Measurements from ENCODE around the gene FCHSD2.

FCHSD2 gene

DNA sequence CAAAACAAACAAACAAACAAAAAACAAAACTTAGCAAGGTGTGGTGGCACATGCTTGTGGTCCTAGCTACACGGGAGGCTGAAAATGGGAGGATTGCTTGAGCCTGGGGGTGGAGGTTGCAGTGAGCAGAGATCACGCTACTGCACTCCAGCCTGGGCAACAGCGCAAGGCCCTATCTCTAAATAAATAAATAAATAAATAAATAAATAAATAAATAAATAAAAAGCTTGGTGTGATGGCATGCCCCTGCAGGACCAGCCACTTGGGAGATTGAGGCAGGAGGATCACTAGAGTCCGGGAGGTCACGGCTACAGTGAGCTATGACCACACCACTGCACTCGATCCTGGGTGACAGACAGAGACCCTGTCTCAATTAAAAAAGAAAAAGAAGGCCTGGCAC is 339.3 kb downstream of the FCHSD2 start:
- H3K4me3 ChIP-seq (ENCODE audit: low read depth, low read length) = no peak overlapping the region
- H3K4me1 ChIP-seq (ENCODE audit: control insufficient read depth, insufficient read depth, low read length) = no peaks in the 10 kb centered on the region
- no peaks in the 10 kb centered on the region for H3K9me3 ChIP-seq (ENCODE audit: control insufficient read depth, insufficient read depth, low read depth, low read length)
- H3K36me3 ChIP-seq (ENCODE audit: control insufficient read depth in 2 of 2, insufficient read depth in 1 of 2, low read length in 2 of 2) = no peaks in the 10 kb centered on the region; a peak in 1 of 3 replicates
- ChIA-PET POLR2A (interaction anchor here (1.2 kb wide), 1 partner anchor 9 kb away, joined by 4 read pairs; the partner anchor contains the start of gene STARD10), CTCF (interaction anchor here (1.3 to 1.7 kb wide), 2 partner anchors 9 to 10 kb away, joined by 4 to 5 read pairs; partner anchors contain the start of gene STARD10)
- no peak overlapping the region for H3K27ac ChIP-seq (ENCODE audit: extremely low read depth, low read depth, low read length)
- no peak for TF ChIP-seq GLIS2 (tag by site-specific recombination; IDR thresholded peaks at IDR 0.05)
- TF ChIP-seq ZIC2 (tag by site-specific recombination; IDR thresholded peaks at IDR 0.05) = no peak
- no peak for TF ChIP-seq ZNF529 (tag by site-specific recombination; IDR thresholded peaks at IDR 0.05; ENCODE audit: insufficient replicate concordance)
- TF ChIP-seq, protein P1, sequence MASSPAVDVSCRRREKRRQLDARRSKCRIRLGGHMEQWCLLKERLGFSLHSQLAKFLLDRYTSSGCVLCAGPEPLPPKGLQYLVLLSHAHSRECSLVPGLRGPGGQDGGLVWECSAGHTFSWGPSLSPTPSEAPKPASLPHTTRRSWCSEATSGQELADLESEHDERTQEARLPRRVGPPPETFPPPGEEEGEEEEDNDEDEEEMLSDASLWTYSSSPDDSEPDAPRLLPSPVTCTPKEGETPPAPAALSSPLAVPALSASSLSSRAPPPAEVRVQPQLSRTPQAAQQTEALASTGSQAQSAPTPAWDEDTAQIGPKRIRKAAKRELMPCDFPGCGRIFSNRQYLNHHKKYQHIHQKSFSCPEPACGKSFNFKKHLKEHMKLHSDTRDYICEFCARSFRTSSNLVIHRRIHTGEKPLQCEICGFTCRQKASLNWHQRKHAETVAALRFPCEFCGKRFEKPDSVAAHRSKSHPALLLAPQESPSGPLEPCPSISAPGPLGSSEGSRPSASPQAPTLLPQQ (tag by site-specific recombination; IDR thresholded peaks at IDR 0.05) = no peak
- TF ChIP-seq ZNF561 (tag by site-specific recombination; IDR thresholded peaks at IDR 0.05; ENCODE audit: borderline replicate concordance) = no peak
- TF ChIP-seq, protein P2, sequence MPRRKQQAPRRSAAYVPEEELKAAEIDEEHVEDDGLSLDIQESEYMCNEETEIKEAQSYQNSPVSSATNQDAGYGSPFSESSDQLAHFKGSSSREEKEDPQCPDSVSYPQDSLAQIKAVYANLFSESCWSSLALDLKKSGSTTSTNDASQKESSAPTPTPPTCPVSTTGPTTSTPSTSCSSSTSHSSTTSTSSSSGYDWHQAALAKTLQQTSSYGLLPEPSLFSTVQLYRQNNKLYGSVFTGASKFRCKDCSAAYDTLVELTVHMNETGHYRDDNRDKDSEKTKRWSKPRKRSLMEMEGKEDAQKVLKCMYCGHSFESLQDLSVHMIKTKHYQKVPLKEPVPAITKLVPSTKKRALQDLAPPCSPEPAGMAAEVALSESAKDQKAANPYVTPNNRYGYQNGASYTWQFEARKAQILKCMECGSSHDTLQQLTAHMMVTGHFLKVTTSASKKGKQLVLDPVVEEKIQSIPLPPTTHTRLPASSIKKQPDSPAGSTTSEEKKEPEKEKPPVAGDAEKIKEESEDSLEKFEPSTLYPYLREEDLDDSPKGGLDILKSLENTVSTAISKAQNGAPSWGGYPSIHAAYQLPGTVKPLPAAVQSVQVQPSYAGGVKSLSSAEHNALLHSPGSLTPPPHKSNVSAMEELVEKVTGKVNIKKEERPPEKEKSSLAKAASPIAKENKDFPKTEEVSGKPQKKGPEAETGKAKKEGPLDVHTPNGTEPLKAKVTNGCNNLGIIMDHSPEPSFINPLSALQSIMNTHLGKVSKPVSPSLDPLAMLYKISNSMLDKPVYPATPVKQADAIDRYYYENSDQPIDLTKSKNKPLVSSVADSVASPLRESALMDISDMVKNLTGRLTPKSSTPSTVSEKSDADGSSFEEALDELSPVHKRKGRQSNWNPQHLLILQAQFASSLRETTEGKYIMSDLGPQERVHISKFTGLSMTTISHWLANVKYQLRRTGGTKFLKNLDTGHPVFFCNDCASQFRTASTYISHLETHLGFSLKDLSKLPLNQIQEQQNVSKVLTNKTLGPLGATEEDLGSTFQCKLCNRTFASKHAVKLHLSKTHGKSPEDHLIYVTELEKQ (tag by site-specific recombination; IDR thresholded peaks at IDR 0.05; ENCODE audit: borderline replicate concordance) = no peak
- no peak for TF ChIP-seq ZNF311 (tag by site-specific recombination; IDR thresholded peaks at IDR 0.05; ENCODE audit: borderline replicate concordance)
- no peak for TF ChIP-seq ZNF501 (tag by site-specific recombination; IDR thresholded peaks at IDR 0.05)
- peak; percentile 75; the same call in 1 of the 2 replicates for TF ChIP-seq ZNF394 (tag by site-specific recombination; IDR thresholded peaks at IDR 0.05; ENCODE audit: borderline replicate concordance)
- TF ChIP-seq, protein P3, sequence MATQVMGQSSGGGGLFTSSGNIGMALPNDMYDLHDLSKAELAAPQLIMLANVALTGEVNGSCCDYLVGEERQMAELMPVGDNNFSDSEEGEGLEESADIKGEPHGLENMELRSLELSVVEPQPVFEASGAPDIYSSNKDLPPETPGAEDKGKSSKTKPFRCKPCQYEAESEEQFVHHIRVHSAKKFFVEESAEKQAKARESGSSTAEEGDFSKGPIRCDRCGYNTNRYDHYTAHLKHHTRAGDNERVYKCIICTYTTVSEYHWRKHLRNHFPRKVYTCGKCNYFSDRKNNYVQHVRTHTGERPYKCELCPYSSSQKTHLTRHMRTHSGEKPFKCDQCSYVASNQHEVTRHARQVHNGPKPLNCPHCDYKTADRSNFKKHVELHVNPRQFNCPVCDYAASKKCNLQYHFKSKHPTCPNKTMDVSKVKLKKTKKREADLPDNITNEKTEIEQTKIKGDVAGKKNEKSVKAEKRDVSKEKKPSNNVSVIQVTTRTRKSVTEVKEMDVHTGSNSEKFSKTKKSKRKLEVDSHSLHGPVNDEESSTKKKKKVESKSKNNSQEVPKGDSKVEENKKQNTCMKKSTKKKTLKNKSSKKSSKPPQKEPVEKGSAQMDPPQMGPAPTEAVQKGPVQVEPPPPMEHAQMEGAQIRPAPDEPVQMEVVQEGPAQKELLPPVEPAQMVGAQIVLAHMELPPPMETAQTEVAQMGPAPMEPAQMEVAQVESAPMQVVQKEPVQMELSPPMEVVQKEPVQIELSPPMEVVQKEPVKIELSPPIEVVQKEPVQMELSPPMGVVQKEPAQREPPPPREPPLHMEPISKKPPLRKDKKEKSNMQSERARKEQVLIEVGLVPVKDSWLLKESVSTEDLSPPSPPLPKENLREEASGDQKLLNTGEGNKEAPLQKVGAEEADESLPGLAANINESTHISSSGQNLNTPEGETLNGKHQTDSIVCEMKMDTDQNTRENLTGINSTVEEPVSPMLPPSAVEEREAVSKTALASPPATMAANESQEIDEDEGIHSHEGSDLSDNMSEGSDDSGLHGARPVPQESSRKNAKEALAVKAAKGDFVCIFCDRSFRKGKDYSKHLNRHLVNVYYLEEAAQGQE (tag by site-specific recombination; IDR thresholded peaks at IDR 0.05) = 0 out of 2 replicates have a peak, but pooled peaks have one; percentile 19
- peak; percentile 56 for TF ChIP-seq ZNF426 (tag by site-specific recombination; IDR thresholded peaks at IDR 0.05)
- TF ChIP-seq ZNF433 (tag by site-specific recombination; IDR thresholded peaks at IDR 0.05; ENCODE audit: low read depth) = 0 out of 2 replicates have a peak, but pooled peaks have one; percentile 5
- TF ChIP-seq ZNF707 (tag by site-specific recombination; IDR thresholded peaks at IDR 0.05) = no peak
- TF ChIP-seq, protein P4, sequence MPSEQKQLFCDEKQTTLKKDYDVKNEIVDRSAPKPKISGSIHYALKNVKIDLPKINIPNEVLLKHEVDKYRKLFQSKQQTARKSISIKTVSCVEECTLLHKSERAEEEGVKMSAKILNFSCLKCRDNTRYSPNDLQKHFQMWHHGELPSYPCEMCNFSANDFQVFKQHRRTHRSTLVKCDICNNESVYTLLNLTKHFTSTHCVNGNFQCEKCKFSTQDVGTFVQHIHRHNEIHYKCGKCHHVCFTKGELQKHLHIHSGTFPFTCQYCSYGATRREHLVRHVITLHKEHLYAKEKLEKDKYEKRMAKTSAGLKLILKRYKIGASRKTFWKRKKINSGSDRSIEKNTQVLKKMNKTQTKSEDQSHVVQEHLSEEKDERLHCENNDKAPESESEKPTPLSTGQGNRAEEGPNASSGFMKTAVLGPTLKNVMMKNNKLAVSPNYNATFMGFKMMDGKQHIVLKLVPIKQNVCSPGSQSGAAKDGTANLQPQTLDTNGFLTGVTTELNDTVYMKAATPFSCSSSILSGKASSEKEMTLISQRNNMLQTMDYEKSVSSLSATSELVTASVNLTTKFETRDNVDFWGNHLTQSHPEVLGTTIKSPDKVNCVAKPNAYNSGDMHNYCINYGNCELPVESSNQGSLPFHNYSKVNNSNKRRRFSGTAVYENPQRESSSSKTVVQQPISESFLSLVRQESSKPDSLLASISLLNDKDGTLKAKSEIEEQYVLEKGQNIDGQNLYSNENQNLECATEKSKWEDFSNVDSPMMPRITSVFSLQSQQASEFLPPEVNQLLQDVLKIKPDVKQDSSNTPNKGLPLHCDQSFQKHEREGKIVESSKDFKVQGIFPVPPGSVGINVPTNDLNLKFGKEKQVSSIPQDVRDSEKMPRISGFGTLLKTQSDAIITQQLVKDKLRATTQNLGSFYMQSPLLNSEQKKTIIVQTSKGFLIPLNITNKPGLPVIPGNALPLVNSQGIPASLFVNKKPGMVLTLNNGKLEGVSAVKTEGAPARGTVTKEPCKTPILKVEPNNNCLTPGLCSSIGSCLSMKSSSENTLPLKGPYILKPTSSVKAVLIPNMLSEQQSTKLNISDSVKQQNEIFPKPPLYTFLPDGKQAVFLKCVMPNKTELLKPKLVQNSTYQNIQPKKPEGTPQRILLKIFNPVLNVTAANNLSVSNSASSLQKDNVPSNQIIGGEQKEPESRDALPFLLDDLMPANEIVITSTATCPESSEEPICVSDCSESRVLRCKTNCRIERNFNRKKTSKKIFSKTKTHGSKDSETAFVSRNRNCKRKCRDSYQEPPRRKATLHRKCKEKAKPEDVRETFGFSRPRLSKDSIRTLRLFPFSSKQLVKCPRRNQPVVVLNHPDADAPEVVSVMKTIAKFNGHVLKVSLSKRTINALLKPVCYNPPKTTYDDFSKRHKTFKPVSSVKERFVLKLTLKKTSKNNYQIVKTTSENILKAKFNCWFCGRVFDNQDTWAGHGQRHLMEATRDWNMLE (tag by site-specific recombination; conservative IDR thresholded peaks at IDR 0.05; ENCODE audit: low read depth) = peak; percentile 73
- TF ChIP-seq, protein P5, sequence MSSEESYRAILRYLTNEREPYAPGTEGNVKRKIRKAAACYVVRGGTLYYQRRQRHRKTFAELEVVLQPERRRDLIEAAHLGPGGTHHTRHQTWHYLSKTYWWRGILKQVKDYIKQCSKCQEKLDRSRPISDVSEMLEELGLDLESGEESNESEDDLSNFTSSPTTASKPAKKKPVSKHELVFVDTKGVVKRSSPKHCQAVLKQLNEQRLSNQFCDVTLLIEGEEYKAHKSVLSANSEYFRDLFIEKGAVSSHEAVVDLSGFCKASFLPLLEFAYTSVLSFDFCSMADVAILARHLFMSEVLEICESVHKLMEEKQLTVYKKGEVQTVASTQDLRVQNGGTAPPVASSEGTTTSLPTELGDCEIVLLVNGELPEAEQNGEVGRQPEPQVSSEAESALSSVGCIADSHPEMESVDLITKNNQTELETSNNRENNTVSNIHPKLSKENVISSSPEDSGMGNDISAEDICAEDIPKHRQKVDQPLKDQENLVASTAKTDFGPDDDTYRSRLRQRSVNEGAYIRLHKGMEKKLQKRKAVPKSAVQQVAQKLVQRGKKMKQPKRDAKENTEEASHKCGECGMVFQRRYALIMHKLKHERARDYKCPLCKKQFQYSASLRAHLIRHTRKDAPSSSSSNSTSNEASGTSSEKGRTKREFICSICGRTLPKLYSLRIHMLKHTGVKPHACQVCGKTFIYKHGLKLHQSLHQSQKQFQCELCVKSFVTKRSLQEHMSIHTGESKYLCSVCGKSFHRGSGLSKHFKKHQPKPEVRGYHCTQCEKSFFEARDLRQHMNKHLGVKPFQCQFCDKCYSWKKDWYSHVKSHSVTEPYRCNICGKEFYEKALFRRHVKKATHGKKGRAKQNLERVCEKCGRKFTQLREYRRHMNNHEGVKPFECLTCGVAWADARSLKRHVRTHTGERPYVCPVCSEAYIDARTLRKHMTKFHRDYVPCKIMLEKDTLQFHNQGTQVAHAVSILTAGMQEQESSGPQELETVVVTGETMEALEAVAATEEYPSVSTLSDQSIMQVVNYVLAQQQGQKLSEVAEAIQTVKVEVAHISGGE (tag by site-specific recombination; conservative IDR thresholded peaks at IDR 0.05; ENCODE audit: low read depth) = peak; percentile 52
- no peak for TF ChIP-seq ZNF785 (tag by site-specific recombination; IDR thresholded peaks at IDR 0.05)
- TF ChIP-seq ZNF768 (tag by site-specific recombination; IDR thresholded peaks at IDR 0.05) = no peak
- TF ChIP-seq ZBTB8A (tag by site-specific recombination; IDR thresholded peaks at IDR 0.05) = peak; percentile 32; the same call in 1 of the 2 replicates
- TF ChIP-seq ZNF140 (tag by site-specific recombination; IDR thresholded peaks at IDR 0.05) = peak; percentile 44; the same call in 1 of the 2 replicates
- peak; percentile 40; the same call in 1 of the 2 replicates for TF ChIP-seq ZNF623 (tag by site-specific recombination; IDR thresholded peaks at IDR 0.05)

Data from HEK293 (cell line).